Hematopoietic multipotent progenitor cell treated with erythropoietin and hydrocortisone succinate and interleukin-3 and kit ligand, for 17 days (in vitro differentiated cells): ENCODE results near the gene NKX3-2.
"Not testable (repeated sequence)": the region's sequence is repeated elsewhere in the genome, so short reads cannot be mapped to it uniquely, and the experiment has no call there.

ENCODE experiments used
- DNase-seq: peaks from one replicate; pipeline ENCODE4 v3.0.0-alpha.2; 2015; ENCODE audit warnings: low spot score

The NKX3-2 gene

DNA sequence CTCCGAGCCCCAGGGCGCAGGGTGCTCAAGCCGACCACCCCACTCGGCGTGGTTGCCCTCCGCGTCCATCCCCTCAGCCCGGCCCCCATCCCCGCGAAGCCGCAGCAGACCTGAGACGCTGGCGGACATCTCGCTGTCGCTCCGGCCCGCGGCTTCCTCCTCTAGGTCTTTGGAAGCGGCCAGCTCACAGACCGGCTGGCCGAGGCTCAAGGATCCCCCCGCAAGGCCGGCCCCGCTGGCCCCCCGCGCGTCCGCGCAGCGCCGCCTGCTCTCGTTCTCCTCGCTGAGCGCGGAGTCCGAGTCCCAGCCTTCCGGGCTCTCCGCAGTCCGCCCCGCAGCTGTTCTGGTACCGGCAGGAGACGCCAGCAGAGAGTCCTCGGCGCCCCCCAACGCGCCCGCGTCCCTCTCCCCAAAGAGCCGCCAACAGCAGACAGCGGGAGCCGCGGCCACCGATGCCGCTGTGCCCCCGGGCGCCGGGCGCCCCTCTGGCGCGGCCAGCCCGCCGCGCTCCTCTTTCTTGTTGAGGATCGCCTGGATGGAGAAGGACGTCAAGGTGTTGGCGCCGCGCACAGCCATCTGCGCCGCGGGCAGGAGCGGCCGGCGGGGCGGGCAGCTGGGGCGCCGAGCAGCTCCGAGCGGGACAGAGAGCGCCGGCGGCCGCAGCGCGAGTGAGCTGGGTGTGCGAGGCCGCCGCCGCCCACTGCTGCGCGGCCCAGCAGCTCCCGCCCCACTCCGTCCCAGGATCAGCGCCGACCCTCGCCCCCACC is at the start of gene NKX3-2:
TSS of gene NKX3-2 (minus strand) at position 670 of the 767 bp plus-strand sequence. CDS start at position 576, 94 bp downstream.
- DNase-seq, result no peak

DNA sequence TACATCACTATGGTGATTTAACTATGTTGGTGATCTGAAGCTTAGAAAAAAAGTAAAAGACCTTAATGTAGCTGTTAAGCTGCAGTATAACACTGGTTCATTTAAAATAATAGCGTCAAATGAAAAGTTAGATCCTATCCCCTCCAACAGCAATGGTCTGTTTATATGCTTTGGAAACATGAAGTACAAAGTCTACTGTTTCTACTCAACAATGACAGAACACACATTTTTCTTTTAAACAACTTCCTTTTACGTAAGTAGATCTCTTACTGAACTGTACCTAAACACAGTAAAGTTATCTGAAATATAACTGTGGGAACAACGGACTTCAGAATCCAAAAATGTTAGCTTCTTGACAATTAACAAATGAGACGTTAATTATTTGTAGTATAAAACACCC is 47.9 kb upstream of the NKX3-2 start:
- no peak for DNase-seq

- no peak for DNase-seq
These were observed 46.5 kb upstream of the NKX3-2 start for GRCh38 chr4:13590766-13591165.

DNA sequence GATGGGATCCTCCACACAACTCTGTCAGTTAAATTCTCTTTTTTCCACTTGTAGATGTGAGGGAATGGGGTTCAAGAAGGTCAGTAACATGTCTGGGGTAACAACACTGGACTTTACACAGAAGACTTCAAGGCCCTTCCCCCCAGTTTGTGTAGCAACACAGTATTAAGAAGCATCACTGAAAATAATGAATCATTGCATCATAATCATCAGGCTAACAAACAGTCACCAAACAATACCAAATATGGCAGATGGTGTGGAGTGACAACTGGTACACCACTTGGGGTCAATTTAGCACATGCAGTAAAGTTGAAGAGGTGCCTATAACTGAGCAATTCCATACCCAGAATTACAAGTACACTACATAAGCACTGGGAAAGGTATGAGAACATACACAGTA is 44.6 kb upstream of the NKX3-2 start:
- no peak for DNase-seq

DNA sequence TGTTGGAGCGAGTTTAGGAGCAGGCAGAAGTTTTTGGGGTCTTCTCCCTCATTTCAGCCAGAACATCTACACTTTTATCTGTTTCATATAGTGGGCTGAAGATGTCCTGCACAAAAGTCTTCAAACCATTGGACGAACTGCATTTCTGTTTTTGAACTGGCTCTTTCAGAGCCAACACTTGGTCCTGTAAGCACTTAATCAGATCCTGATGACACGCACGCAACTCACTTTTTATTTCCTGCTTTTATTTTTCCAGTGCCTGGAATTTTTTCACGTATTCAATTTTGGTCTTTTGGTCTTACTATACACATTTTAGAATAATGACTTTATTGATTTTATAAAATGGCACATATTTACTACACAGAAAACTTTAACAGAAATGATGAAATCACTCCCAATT is 40.2 kb upstream of the NKX3-2 start:
- DNase-seq, result no peak

DNA sequence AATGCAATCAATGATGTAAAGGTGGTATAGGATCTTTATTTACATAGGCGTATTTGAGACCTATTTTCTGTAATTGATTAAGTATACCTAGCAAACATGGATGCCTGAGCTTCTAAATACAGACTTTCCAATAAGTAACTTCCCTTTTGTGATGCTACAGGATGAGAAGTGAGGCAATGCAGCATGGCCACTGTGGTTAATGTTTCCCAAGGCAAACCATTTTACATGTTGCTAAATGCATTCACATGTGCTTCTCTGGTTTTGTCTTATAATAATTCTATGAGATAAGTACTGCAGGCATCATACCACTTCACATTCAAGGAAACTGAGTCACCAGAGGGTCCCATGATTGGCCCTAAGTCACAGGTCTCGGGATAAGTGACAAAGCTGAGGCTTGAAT is 35.7 kb upstream of the NKX3-2 start:
- no peak for DNase-seq

- DNase-seq, result no peak
These were observed 33.4 kb upstream of the NKX3-2 start for GRCh38 chr4:13577660-13578059.

- DNase-seq, result no peak
These were observed 26.6 kb upstream of the NKX3-2 start for GRCh38 chr4:13570916-13571315.

DNA sequence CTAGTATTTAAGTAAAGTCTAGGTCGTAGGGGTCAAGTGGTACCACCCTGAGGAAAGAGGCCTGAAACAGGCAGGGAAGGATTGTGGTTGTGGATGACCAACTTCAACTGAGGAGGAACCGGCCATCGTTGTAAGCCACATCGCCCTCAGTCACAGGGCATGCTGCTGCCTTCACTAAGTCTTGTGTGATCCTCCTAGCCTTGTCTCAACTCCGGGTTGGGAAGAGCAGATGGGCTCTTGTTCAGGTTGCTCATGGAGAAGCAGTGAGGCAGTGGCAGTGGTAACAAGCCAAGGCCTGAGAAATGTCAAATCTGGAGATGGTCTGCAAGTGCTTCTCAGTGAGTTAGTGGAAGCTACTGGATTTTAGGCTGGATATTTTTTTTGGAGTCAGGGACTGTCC is 22.8 kb upstream of the NKX3-2 start:
- no peak for DNase-seq

- DNase-seq, result no peak
These were observed 18.6 kb upstream of the NKX3-2 start for GRCh38 chr4:13562876-13563275.

GRCh38 chr4:13561673-13562072 is 17.4 kb upstream of the NKX3-2 start:
- DNase-seq, result no peak

- DNase-seq, result not testable (repeated sequence)
These were observed 15.8 kb upstream of the NKX3-2 start for GRCh38 chr4:13560111-13560510.

DNA sequence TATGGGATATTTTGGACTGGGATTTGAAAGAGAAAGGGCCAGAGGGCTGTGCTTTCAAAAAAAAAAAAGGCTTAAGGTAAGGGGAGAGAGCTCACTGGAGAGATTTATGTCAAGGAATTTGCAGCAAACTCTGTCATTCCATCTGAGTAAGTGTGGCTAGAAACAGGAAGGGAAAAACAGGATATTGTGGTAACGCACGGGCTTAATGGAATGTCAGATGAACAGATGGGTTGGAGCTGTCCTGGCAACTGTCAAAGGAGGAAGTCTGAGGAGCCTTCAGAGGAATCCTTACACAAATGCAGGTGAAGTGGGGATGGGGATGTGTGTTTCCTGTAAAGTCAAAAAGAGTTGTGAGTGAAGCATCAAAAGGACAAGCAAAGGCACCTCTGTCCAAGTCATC is 15.1 kb upstream of the NKX3-2 start:
- no peak for DNase-seq

GRCh38 chr4:13558881-13559280 is 14.6 kb upstream of the NKX3-2 start:
- no peak for DNase-seq

- no peak for DNase-seq
These were observed 11.0 kb upstream of the NKX3-2 start for GRCh38 chr4:13555325-13555724.

DNA sequence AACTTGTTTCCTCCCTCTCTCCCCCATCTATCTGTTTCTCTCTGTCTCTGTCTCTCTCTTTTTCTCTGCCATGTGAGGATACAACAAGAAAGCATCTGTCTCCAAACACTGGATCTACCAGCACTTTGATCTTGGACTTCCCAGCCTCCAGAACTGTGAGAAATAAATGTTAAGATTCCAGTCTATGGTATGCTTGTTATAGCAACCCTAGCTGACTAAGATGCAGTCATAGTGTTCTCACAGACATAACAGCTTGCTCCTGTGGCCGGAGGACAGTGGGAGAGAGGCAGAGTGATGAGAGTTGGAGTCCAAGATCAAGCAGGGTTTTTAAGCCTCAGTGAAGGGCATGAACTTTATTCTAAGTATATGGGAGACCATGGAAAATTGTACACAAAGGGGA is 8.8 kb upstream of the NKX3-2 start:
- DNase-seq, result no peak

DNA sequence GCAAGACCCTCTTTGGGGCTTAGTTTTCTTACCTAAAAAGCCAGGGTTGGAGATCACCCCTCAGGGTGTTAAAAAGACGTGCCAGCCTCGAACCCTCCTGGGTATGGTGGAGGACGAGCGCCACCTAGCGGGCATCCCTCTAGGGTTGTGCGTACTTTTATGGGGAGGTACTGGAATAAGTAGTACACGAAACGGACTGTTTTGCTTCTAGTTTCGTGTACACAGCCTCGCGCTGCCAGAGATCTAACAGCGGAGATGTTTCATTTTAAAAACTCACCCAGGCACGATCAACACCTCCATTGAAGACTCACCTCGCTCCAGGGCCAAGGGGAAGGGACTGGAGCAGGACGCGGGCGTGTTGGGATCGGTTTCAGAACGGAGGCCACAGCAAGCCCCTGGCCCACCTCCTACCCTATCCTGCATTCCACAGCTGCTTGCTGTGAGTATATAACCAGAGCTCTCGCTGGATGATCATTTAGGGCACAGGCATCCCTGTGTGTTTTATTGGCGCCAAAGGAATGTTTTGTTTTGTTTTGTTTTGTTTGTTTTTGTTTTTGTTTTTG is 4.8 kb upstream of the NKX3-2 start:
- DNase-seq, result peak; percentile 78

GRCh38 chr4:13548059-13548983 is 4.0 kb upstream of the NKX3-2 start:
- no peak for DNase-seq

DNA sequence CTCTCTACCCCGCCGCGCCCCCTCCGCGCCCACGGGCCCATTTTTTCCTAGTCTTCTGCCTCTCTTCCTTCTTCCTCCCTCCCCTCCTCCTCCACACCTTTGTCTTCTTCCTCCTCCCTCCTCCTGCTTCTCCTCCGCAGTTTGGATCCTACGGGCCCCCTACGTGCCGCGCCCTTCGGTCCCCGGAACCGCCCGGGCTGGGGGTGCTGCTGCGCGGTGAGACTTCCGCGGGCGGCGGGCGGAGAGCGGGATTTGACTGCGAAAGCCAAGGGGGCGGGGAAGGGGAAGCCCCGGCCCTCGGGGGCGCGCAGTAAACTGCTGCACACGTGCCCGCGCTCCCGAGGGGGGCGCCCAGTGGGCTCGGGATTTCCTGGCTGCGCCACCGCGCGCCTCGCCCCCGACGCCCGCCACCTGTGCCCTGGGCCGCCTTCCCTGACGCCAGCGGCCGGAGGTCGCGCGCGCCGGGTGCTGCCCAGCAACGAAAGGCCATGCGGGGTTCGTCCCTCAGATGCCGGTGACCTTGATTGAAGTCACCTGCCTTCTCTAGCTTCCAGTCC is 3.3 kb upstream of the NKX3-2 start:
- DNase-seq, result no peak

DNA sequence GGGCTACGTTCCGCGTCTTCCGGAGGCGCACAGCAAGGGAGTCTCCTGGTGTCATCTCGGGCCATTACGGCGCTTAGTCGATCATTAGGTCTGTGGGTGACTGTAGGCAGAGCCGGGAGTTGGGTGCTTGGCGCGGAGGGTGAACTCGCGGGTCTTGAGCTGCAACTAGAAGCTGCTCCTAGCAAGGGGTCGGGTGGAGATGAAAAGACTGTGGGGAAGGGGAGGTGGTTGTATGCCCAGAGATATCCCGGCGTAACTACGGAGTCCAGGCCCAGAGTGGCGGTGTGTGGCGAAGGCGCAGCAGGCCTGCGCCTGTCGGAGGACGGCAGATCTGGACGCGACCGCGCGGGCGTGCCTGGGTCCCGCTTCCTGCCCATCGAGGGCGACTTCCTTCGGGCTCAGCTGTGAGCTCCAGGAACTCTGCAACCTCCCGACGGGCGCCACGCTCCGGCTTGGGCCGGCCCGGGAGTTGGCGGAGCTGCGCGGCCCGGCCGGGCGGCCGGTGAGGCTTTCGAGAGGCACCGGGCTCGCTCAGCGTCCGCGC is 2.7 kb upstream of the NKX3-2 start:
- no peak for DNase-seq

DNA sequence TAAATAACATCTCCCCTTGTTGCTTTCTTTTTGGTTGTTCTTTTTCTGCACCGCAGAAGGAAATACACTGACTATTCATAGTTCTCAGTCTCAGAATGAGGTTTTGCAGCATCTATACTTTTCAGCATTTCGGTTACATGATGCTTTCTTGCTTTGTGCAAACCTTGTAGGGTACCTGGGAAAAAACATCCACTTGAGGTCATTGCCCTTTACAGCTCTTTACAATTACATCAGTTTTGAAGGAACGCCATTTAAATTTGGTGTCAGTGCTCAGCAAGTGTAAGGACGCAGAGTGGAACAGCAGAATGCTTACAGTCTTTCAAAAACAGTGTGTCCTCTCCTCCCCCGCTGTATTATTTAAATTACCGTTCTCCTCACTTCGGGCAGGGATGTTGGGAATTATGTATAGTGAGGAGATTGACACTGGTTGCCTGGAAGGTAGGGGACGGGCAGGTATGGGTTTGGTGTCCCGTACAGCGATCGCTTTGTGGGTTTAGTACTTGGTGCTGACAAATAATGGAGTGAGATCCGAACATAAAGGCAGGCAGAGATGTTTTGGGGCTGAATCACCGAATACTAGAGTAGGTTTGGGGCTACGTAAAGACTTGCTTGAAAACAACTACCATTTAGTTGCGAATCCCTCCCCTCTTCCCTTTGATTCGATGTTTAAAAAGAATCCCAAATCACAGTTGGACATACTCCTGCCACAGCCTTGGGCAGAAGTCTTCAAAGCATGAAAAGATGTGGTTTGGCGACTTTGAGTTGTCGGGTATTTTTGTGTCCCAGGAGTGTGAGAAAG is 2.0 kb upstream of the NKX3-2 start:
- no peak for DNase-seq
